SKM-1 treated with dmso at 0.1 percent for 144 hours (cell line): ENCODE results near the gene RTN1.

ENCODE experiments used
- DNase-seq: peaks from one replicate; lab custom pipeline; 2025; ENCODE audit not compliant: unreplicated experiment; lab: John Stamatoyannopoulos, UW

Gene RTN1

DNA sequence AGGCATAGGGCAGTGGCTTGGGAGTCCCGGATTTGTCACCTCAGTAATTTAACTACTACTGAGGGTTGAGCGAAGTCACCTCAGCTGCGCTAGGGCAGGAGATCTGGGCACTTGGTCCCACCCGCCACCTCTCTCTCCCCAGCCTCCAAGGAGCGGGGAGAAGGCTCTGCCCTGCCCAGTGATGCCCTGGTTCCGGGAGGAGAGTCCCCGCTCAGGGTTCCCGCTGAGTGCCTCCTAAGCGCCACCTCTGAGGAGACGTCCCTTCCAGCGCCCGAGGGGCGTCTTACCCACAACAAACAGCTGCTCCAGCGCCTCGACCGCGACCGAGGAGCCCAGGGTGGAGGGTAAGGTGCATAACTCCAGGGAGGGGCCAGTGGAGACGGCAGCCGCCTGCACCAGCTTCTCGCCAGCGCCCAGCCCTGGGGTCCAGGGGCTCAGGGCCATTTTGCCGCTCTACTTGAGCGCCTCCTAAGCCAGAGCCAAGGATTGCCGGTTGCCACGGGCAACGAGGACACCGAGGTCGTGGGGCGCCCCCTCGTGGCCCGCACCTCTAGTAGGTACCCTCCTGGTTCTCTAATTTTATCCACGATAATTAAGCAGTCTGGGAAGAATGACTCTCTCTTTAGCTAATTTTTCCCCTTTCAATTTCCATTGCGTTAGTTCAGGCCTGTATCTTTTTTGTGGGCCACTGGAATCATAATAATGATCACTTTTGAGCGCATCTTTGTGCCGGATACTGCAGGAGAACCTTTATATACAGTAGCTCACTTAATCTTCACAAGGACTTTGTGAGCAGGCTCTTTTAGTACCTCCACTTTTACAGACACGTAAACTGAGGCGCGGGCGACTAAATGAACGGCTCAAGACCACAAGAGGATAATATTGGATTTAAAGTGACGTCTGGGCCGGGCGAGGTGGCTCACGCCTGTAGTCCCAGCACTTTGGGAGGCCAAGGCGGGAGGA lies 294.0 kb downstream of the RTN1 start, which contains the start of gene CCDC175:
TSS of gene CCDC175 (minus strand) at position 481 of the 963 bp plus-strand sequence. CDS start at position 444, 37 bp downstream.
- DNase-seq: peak; percentile 77

- no peak for DNase-seq
Observed at GRCh38 chr14:59570122-59570521, 300.5 kb downstream of the RTN1 start.

DNA sequence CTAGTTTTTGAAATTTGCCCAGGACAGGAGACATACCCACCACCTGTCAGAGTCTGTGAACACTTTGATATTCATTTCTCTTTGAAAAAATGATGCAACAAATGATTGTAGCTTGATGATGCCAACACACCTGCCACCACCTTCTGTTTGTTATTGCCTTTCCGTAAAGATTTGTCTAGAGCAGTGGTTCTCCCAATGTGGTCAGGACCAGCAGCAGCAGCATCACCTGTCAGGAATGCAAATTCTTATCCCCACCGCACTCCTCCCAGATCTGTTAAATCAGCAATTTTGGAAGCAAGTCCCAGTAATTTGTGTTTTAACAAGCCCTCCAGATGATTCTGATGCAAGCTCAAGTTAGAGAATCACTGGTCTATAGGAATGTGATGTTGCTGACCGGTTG lies 303.9 kb downstream of the RTN1 start:
- DNase-seq: no peak

DNA sequence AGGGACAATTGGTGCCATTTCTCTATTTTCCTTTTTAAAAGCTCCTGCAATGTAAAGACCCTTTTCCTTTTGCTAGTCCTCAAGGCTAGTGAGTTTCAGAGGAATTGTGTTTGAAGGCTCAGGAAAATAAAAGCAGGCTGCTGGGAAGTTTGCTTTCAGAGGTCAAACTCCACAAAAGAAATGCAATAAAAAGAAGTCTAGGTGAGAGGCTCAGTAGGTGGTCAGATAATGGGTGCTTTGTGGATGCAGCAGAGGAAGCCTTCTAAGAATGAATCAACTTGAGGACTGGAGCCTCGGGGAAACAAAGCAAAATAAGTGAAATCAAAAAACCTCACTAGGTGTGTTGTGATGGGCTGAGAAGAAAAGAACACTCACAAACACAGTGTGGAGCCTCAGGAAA lies 304.3 kb downstream of the RTN1 start:
- DNase-seq: no peak

DNA sequence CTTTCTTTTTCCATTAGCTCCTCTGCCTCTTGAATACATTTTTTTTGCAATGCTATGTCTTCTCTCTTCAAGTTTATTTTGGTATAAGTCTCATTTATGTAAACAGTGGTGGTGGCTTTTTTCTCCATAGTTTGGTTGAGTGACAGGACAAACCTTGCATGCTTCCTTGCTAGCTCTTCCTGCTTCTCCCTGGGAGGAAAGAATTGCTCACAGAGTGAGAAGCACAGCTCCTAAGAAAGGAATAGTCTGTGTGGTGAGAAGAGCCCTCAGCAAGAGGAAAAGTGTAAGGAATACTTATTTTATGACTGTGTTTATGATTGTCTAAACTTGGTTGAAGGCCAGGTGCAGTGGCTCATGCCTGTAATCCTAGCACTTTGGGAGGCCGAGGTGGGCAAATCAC lies 305.5 kb downstream of the RTN1 start:
- no peak for DNase-seq

DNA sequence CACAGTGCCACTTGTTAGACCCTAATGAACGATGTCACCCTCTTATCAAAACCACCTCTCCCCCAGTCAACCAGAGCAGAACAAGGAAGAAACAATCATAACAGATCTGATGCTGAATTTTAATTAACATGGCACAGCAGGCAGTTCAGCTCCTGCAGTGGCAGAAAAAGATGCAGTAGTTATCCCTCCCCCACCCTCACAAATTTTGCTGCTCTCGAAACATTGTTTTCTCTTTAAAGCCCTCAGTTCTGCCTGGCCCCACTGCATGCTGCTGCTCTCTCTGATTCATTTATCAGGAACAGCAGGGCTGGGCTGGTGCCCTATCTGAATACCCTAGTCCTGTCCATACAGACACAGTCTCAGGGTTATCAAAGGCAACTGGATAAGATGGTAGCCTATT lies 306.2 kb downstream of the RTN1 start:
- no peak for DNase-seq

DNA sequence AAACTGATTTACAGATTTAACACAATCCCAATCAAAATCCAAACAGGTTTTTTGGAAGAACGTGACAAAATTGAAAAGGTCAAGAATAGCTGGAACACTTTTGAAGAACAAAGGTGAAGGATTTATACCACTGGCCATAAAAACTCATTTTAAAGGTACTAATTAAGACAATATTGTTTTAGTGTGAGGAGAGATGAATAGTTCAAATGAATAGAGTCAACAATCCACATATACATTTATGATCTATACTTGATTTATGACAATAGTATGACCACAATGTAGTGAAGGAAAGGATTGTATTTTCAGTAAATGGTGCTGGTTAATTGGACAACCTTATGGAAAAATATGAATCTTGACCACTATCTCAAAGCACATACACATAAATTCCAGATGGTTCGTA lies 323.3 kb downstream of the RTN1 start:
- no peak for DNase-seq
